Panc1 (cell line): ENCODE measurements around the gene TBCK. TPM values are rescaled to one million over a fixed set of nuclear protein-coding genes. Genes with fewer than 3 reads are reported as not detected.

Experiments used
- ATAC-seq: fragments of 200-7000 bp; cut with Tn5 transposase; 2 replicates; pipeline ENCODE4 v1.9.1; 2020; ENCODE audit warnings: mild to moderate bottlenecking, moderate library complexity
- BruUV-seq: library from RNA; stranded (reverse); fragments of 400-500 nt; replicated peaks from 2 replicates; lab custom pipeline; 2021; lab: Mats Ljungman, UMichigan
- CTCF ChIA-PET: fragments of 300-600 bp; sonication (Branson Sonifier 250); formaldehyde crosslinking; loops from one replicate; lab custom pipeline; 2022; ENCODE audit warnings: antibody characterized with exemption; lab: Charles Lee
- POLR2A ChIA-PET: fragments of 300-600 bp; sonication (Branson Sonifier 250); formaldehyde crosslinking; loops from one replicate; lab custom pipeline; 2022; ENCODE audit warnings: antibody characterized with exemption; lab: Charles Lee
- DNase-seq: peaks from one replicate; pipeline ENCODE4 v3.0.0-alpha.2; 2010; ENCODE audit warnings: low read depth, low spot score
- H3K27ac ChIP-seq: 2 replicates; pipeline ENCODE4 v1.5.1; 2011; ENCODE audit warnings: mild to moderate bottlenecking, low read length, inconsistent platforms
- H3K27me3 ChIP-seq: fragments of 200-500 bp; sonication (Bioruptor generic); 2 replicates; pipeline ENCODE4 v1.6.0; 2014; ENCODE audit warnings: low read length, inconsistent platforms; ENCODE audit not compliant: control insufficient read depth, insufficient read depth
- H3K36me3 ChIP-seq: fragments of 200-500 bp; sonication (Bioruptor generic); 2 replicates; pipeline ENCODE4 v1.5.1; 2014; ENCODE audit warnings: inconsistent platforms, mild to moderate bottlenecking, low read length, moderate library complexity; ENCODE audit not compliant: control insufficient read depth, insufficient read depth
- H3K4me1 ChIP-seq: 2 replicates; pipeline ENCODE4 v1.5.1; 2011; ENCODE audit warnings: inconsistent platforms, mild to moderate bottlenecking, low read length, moderate library complexity; ENCODE audit not compliant: control insufficient read depth, insufficient read depth
- H3K4me3 ChIP-seq, 2 experiments: 2 replicates each; pipeline ENCODE4 v1.5.1; 2011 to 2012; ENCODE audit warnings: low read depth in 2 of 2, low read length in 2 of 2, mild to moderate bottlenecking in 2 of 2, inconsistent platforms in 1 of 2, moderate library complexity in 1 of 2
- H3K9me3 ChIP-seq: fragments of 200-500 bp; sonication (Bioruptor generic); 2 replicates; pipeline ENCODE4 v1.5.1; 2014; ENCODE audit warnings: low read depth, mild to moderate bottlenecking, inconsistent platforms, low read length, moderate library complexity; ENCODE audit not compliant: control insufficient read depth, insufficient read depth
- CTCF ChIP-seq: fragments of 450-650 bp; IDR thresholded peaks from 2 replicates; pipeline ENCODE4 v1.5.1; 2017; ENCODE audit warnings: mild to moderate bottlenecking
- POLR2AphosphoS5 ChIP-seq: IDR thresholded peaks from 2 replicates; pipeline ENCODE4 v1.6.1; 2012; ENCODE audit warnings: mild to moderate bottlenecking, low read depth, low read length, moderate library complexity
- REST ChIP-seq, 2 experiments: IDR thresholded peaks; 2 replicates each; pipeline ENCODE4 v1.6.1; 2011 to 2012; ENCODE audit warnings: low read depth in 2 of 2, control low read depth in 1 of 2, low read length in 1 of 2, mild to moderate bottlenecking in 1 of 2, moderate library complexity in 1 of 2; ENCODE audit not compliant: insufficient read depth in 1 of 2
- SIN3A ChIP-seq: IDR thresholded peaks from 2 replicates; pipeline ENCODE4 v1.6.1; 2012; ENCODE audit warnings: low read depth, mild to moderate bottlenecking, low read length, moderate library complexity, borderline replicate concordance; ENCODE audit not compliant: insufficient read depth
- in situ Hi-C: cut with HindIII; loops from 2 replicates; pipeline ENCODE4 v1.10.0; 2016; ENCODE audit warnings: low sequenced_read_pairs, low pct_unique_long_range_greater_than_20kb
- intact Hi-C: fragments of 100-400 bp; cut with micrococcal nuclease; formaldehyde crosslinking; loops from one replicate; pipeline ENCODE4 v1.10.0; 2022; ENCODE audit not compliant: unreplicated experiment
- total RNA-seq: library from RNA; stranded (reverse); gene quantifications from one replicate; pipeline ENCODE4 v1.2.1, GENCODE V29; 2021; ENCODE audit not compliant: unreplicated experiment

Gene TBCK
- total RNA-seq, 1 experiment from 2014 or later = 15.1 TPM

GRCh38 chr4:106165351-106166010 is 150.5 kb downstream of the TBCK start:
- no TSS peak for BruUV-seq
- no peaks in the 10 kb centered on the region for H3K36me3 ChIP-seq
- no peaks in the 10 kb centered on the region for H3K4me1 ChIP-seq
- CTCF ChIA-PET = no interaction called here
- no peaks in the 10 kb centered on the region for H3K27me3 ChIP-seq
- no peaks in the 10 kb centered on the region for H3K9me3 ChIP-seq
- no peak overlapping the region for H3K4me3 ChIP-seq
- POLR2A ChIA-PET = no interaction called here
- intact Hi-C loops = no loop called here
- in situ Hi-C loops = no loop called here
- ATAC-seq = no peak
- TF ChIP-seq CTCF = no peak
- no peak for TF ChIP-seq REST (IDR thresholded peaks at IDR 0.05; ENCODE audit: insufficient read depth in 1 of 2, low read depth in 2 of 2, low read length in 1 of 2)
- no peak for DNase-seq
- no peak overlapping the region for H3K27ac ChIP-seq

GRCh38 chr4:106162278-106162677 is 153.7 kb downstream of the TBCK start:
- Histone ChIP-seq H3K27me3 (no peaks in the 10 kb centered on the region), H3K4me1 (no peaks in the 10 kb centered on the region), H3K4me3 (no peak overlapping the region), H3K9me3 (no peaks in the 10 kb centered on the region), H3K27ac (no peak overlapping the region), H3K36me3 (no peaks in the 10 kb centered on the region)
- in situ Hi-C loops (no loop called here), intact Hi-C loops (no loop called here)
- POLR2A ChIA-PET = no interaction called here
- no peak for DNase-seq
- TF ChIP-seq SIN3A (no peak), REST (IDR thresholded peaks at IDR 0.05; ENCODE audit: insufficient read depth in 1 of 2, low read depth in 2 of 2, low read length in 1 of 2) (no peak), POLR2AphosphoS5 (no peak)
- CTCF ChIA-PET = no interaction called here
- no peak for ATAC-seq
- no TSS peak for BruUV-seq
